Measurements from ENCODE around the gene PTPRB.
"Not testable (repeated sequence)": the region's sequence is repeated elsewhere in the genome, so short reads cannot be mapped to it uniquely, and the experiment has no call there.

DNA sequence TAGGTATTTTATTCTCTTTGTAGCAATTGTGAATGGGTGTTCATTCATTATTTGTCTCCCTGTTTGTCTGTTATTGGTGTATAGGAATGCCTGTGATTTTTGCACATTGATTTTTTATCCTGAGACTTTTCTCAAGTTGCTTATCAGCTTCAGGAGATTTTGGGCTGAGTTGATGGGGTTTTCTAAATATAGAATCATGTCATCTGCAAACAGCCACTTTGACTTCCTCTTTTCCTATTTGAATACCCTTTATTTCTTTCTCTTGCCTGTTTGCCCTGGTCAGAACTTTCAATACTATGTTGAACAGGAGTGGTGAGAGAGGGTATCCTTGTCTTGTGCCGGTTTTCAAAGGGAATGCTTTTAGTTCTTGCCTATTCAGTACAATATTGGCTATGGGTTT lies 144.3 kb downstream of the PTPRB start:
- TF ChIP-seq POLR2AphosphoS5, CTCF (IDR thresholded peaks at IDR 0.05): not testable (repeated sequence)
